Lung (tissue), 13 donors: ENCODE measurements around the gene MLH3. TPM values are rescaled to one million over a fixed set of nuclear protein-coding genes. Genes with fewer than 3 reads are reported as not detected.

ENCODE experiments used
- ATAC-seq: fragments of 200-7000 bp; cut with Tn5 transposase; one replicate; pipeline ENCODE4 v1.9.1; 2020; ENCODE audit warnings: moderate number of reproducible peaks; ENCODE audit not compliant: insufficient read depth, low FRiP score
- DNase-seq, 3 donors: peaks; one replicate each; pipeline ENCODE4 v3.0.0-alpha.2; 2013 to 2017
- H3K27ac ChIP-seq, 2 donors: one replicate each; pipeline ENCODE4 v1.5.1; 2013; ENCODE audit warnings: mild to moderate bottlenecking in 2 of 2, moderate library complexity in 2 of 2, control low read depth in 1 of 2, inconsistent platforms in 1 of 2, low read depth in 1 of 2, low read length in 1 of 2
- H3K27me3 ChIP-seq, 3 donors: one replicate each; pipeline ENCODE4 v1.5.1; 2013; ENCODE audit warnings: low read length in 2 of 3; ENCODE audit not compliant: control insufficient read depth in 3 of 3, insufficient read depth in 3 of 3
- H3K36me3 ChIP-seq, 4 donors: one replicate each; pipeline ENCODE4 v1.5.1; 2013; ENCODE audit warnings: low read length in 4 of 4, mild to moderate bottlenecking in 1 of 4, moderate library complexity in 1 of 4; ENCODE audit not compliant: control insufficient read depth in 4 of 4, insufficient read depth in 4 of 4
- H3K4me1 ChIP-seq, 5 donors: one replicate each; pipeline ENCODE4 v1.5.1; 2013; ENCODE audit warnings: low read length in 5 of 5, mild to moderate bottlenecking in 2 of 5, moderate library complexity in 1 of 5; ENCODE audit not compliant: control insufficient read depth in 5 of 5, insufficient read depth in 5 of 5
- H3K4me3 ChIP-seq: one replicate; pipeline ENCODE4 v1.5.1; 2013; ENCODE audit warnings: mild to moderate bottlenecking, control low read depth, moderate library complexity
- H3K9ac ChIP-seq, 2 donors: one replicate each; pipeline ENCODE4 v1.5.1; 2013; ENCODE audit warnings: low read length in 2 of 2, control low read depth in 1 of 2; ENCODE audit not compliant: insufficient read depth in 1 of 2
- H3K9me3 ChIP-seq, 4 donors: one replicate each; pipeline ENCODE4 v1.5.1; 2013; ENCODE audit warnings: low read length in 3 of 4, mild to moderate bottlenecking in 1 of 4, moderate library complexity in 1 of 4; ENCODE audit not compliant: control insufficient read depth in 4 of 4, insufficient read depth in 3 of 4
- CTCF ChIP-seq: IDR thresholded peaks from 2 replicates; pipeline ENCODE4 v1.5.1; 2012; ENCODE audit warnings: mild to moderate bottlenecking; ENCODE audit errors: control extremely low read depth, extremely low read depth
- WGBS, 2 donors: extraction: QIAGEN DNeasy Blood & Tissue Kit; methylation state at CpG; one replicate each; pipeline ENCODE4 v1.1.7; 2013; 5-methylcytosine and 5-hydroxymethylcytosine counted together
- polyA plus RNA-seq, 2 donors: library from polyadenylated mRNA; stranded (reverse); fragments of 200-250 nt; gene quantifications; one replicate each; pipeline ENCODE4 v1.2.1, GENCODE V29; 2013
- small RNA-seq: library from RNA; depleted of rRNA; stranded (forward); fragments of <200 nt; gene quantifications from one replicate; pipeline ENCODE3, GENCODE V24; 2014; ENCODE audit warnings: low replicate concordance
- total RNA-seq, 2 donors: library from RNA; depleted of rRNA in 1 of 2; stranded (reverse); fragments of >200 nt in 1 of 2; gene quantifications; one replicate each; pipeline ENCODE4 v1.2.1, GENCODE V29; 2014 to 2021
- donor health status: control.
- donor health status: control.
- donor health status: Bipolar disorder and iron deficiency.
- donor health status: healthy.
- donor health status: DM: yes; HTN: yes; CAD: no.

Gene MLH3
- total and polyA plus RNA-seq, 4 donors = 10.1 to 60.6 (median 19.9) TPM

GRCh38 chr14:74964787-74965485 is 86.3 kb downstream of the MLH3 start:
- ATAC-seq = no peak
- WGBS, 2 donors = 58 to 60% methylated on average over 4 of the region's 4 CpGs
- Histone ChIP-seq H3K9me3 (no peaks in the 10 kb centered on the region), H3K27ac (peak overlapping the region in 1 of 2 donors; percentile 70), H3K27me3 (no peaks in the 10 kb centered on the region), H3K9ac (no peak overlapping the region), H3K4me3 (no peak overlapping the region), H3K4me1 (peaks cover 0 to 32% (median 5%) of the 10 kb centered on the region in 5 donors), H3K36me3 (no peaks in the 10 kb centered on the region)
- no peak for TF ChIP-seq CTCF
- DNase-seq = no peak

Small RNA genes within 50 kb of the gene (small RNA-seq; reads per million reads assigned to genes)
- gene RNU6-689P = not detected

Other genes with a start within 250 kb of the MLH3 start
- under 1 TPM in 1 of 2 donors, not detected in 1; 0.09 TPM for gene PROX2, start 175.3 kb downstream of the MLH3 start, total RNA-seq
- under 1 TPM in 1 of 2 donors, not detected in 1; 0.01 TPM for gene PROX2, start 175.3 kb downstream of the MLH3 start, polyA plus RNA-seq
- gene DLST, start 169.6 kb downstream of the MLH3 start, total RNA-seq = 10 to 100 TPM; 76.5 to 79.1 TPM
- gene DLST, start 169.6 kb downstream of the MLH3 start, polyA plus RNA-seq = 10 to 100 TPM; 37.3 to 62.4 TPM
- gene RPS6KL1, start 128.2 kb downstream of the MLH3 start, total RNA-seq = 10 to 100 TPM in 1 of 2 donors, 1 to 10 TPM in 1; 2.2 to 13.0 TPM
- gene RPS6KL1, start 128.2 kb downstream of the MLH3 start, polyA plus RNA-seq = 1 to 10 TPM; 2.3 to 6.3 TPM
- gene PGF, start 95.9 kb downstream of the MLH3 start, total RNA-seq = 1 to 10 TPM; 4.9 to 8.7 TPM
- 1 to 10 TPM; 3.0 to 10.0 TPM for gene PGF, start 95.9 kb downstream of the MLH3 start, polyA plus RNA-seq
- gene EIF2B2, start 48.5 kb downstream of the MLH3 start, total RNA-seq = 10 to 100 TPM; 34.7 to 35.4 TPM
- 10 to 100 TPM; 19.6 to 45.2 TPM for gene EIF2B2, start 48.5 kb downstream of the MLH3 start, polyA plus RNA-seq
- gene ACYP1, start 12.6 kb upstream of the MLH3 start, total RNA-seq = 10 to 100 TPM; 16.1 to 17.5 TPM
- 10 to 100 TPM; 11.6 to 35.5 TPM for gene ACYP1, start 12.6 kb upstream of the MLH3 start, polyA plus RNA-seq
- 1 to 10 TPM; 5.6 to 6.7 TPM for gene ZC2HC1C, start 18.2 kb upstream of the MLH3 start, total RNA-seq
- 1 to 10 TPM; 2.7 to 7.6 TPM for gene ZC2HC1C, start 18.2 kb upstream of the MLH3 start, polyA plus RNA-seq
- gene NEK9, start 75.6 kb upstream of the MLH3 start, total RNA-seq = 10 to 100 TPM; 74.1 to 76.3 TPM
- gene NEK9, start 75.6 kb upstream of the MLH3 start, polyA plus RNA-seq = 10 to 100 TPM; 23.1 to 32.4 TPM
- 100 to 1,000 TPM; 217 to 398 TPM for gene TMED10, start 125.1 kb upstream of the MLH3 start, total RNA-seq
- 100 to 1,000 TPM in 1 of 2 donors, 10 to 100 TPM in 1; 79.5 to 332 TPM for gene TMED10, start 125.1 kb upstream of the MLH3 start, polyA plus RNA-seq
- 100 to 1,000 TPM in 1 of 2 donors, 10 to 100 TPM in 1; 63.7 to 123 TPM for gene FOS, start 227.4 kb upstream of the MLH3 start, total RNA-seq
- gene FOS, start 227.4 kb upstream of the MLH3 start, polyA plus RNA-seq = 100 to 1,000 TPM; 139 to 879 TPM